GM21381 (cell line): Measurements from ENCODE around the gene HAGHL.
"Not testable (repeated sequence)": the region's sequence is repeated elsewhere in the genome, so short reads cannot be mapped to it uniquely, and the experiment has no call there.

Experiments
- ATAC-seq: cut with Tn5 transposase; IDR thresholded peaks from one replicate; pipeline ENCODE4 v1.9.1; 2021; ENCODE audit warnings: mild to moderate bottlenecking, moderate library complexity; ENCODE audit not compliant: unreplicated experiment

The HAGHL gene

DNA sequence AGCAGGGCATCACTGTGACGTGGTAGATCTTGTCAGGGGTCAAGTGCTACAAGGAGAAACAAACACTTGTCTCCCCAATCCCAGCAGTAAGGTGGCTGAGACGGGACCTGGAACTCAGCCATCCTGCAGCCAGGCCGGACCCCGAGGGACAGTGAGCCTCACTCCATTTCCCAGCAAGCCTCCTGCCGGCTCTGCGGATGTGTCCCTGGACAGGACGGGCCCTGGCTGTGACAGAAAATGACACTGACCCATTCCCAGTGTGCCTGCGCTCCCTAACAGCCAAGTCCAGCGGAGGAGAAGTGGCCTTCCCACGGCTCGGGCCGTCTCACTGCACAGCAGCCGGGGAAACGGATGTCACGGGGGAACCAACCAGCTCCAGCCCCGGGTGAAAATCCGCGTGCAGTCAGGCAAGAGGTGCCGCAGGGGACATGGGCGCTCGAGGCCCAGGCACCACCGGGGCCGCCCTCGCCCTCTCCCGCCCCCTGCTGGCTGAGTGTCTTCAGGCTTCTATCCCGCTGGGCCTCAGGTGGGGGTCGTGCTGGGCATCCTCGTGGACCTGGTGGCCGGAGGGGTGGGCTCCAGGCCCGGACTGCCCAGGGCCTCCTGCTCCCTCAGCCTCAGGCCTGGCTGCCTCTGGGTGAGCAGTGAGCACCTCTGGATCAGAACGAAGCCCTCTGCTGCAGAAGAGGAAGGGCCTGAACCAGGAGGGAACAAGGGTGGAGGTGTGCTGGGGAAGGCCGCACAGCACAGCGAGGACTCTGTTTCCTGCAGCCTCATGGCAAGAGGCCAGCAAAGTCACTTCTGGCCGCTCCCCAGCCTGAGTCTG is 6.7 kb downstream of the HAGHL start:
- no peak for ATAC-seq

DNA sequence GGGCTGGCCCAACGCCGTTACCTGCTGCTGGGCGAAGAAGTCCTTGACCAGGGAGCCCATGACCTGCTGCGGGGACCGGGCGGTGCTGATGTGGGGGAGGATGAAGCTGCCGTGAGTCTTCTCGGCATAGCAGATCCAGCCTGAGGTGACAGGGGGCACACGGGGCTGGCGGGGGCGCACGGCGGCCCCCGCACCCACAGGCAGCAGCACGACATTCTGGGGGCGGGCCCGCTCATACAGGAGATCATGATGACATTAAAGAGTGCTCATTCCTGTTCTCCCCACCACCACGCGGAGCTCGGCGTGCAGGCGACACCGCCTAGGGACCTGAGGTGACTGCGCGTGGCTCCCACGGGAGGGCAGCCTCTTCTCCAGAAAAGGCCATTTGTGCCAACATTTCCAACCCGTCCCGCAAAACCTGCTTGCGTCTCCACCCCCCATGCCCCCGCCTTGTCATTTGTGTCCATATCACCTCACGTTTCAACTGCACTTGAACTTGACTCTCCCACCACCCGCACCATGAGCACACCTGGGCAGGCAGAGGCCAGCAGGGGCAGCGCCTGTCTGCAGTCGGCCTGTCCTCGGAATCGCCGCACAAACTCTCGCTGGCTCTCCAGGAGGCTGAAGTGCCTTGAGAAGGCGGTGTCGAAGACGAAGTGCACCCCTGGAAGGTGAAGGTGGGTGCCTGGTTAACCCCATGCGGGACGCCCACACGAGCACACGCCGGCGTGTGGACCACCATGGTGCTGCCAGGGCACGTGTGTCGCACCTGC is 7.5 kb downstream of the HAGHL start:
- ATAC-seq: no peak

GRCh38 chr16:734981-735881 is 8.3 kb downstream of the HAGHL start:
- no peak for ATAC-seq

DNA sequence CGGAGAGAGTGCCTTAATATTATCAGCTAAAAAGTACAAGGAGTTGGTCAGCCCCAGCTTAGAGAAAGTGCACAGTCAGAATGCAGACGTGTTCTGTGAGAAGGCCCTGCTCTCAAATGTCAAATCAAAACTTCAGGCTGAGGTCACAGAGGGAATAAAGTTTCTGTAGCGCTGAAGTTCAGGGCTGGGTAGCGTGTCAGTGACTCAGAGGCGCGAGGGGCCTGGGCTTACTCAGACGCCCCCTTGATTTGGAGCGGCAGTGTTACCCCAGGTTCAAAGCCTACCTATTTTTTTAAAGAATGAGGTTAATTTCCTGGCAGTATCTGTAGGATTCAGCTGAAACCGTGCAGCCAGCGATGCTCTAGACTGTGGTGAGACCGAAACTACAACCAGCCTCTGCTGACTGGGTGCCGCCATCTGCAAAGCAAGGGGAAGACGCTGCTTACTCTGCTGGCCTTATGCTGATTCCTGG is 9.1 kb downstream of the HAGHL start:
- no peak for ATAC-seq

DNA sequence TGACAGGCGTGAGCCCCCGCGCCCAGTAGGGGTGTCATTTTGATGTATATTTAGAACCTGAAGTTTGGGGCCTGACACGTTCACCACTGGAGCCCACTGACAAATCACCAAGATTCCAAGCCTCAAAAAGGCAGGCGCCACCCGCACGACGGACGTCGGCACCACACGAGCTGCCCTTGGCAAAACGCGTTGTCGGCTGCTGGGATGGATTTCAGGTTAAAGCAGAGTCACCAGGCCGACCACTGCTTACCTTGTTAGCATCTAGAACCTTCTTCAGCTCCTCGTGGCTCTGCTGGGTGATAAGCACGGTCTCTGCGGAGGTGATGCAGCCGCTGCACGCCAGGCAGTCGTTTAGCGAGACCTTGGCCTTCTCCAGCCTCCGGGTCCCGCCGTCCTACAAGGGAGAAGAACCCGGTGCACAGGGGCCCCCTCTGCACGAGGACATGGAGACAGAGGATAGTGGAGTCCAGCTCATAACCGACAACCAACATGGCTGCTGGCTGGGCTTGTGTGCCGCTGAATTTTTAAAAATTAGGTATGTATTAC is 10.1 kb downstream of the HAGHL start:
- ATAC-seq: no peak

- ATAC-seq: no peak
Observed at GRCh38 chr16:739560-740458, 12.9 kb downstream of the HAGHL start.

GRCh38 chr16:740459-740763 is 13.5 kb downstream of the HAGHL start:
- peak; percentile 23 for ATAC-seq

- peak; percentile 76 for ATAC-seq
Observed at GRCh38 chr16:740764-741505, 14.0 kb downstream of the HAGHL start, which contains the start of gene CIAO3. Gene CIAO3 (minus strand): TSS chr16:740997. CDS start chr16:740985, 12 bp downstream.

DNA sequence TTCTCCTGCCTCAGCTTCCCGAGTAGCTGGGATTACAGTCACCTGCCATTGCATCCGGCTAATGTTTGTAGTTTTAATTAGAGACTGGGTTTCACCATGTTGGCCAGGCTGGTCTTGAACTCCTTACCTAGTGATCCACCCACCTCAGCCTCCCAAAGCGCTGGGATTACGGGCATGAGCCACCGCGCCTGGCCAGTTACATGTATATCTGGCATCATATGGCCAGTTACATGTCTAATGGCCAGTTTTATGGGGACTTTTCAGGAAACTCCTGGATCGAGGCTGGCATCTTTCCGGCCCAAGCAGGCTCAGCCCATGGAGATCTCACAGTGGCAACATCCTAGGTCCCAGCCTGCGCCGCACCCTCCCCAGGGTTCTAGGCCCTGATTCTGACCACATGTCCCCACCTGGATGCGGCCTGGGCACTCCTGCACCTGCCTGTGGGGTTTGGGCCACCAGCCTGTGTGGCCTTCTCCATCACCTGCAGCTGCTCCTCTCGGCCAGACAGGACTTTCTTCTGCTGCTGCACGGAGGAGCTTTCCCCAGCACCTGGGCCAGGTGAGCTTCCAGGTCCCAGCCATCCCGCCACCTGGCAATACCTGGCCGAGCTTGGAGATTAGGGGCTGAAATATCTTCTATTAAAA is 15.2 kb downstream of the HAGHL start:
- ATAC-seq: no peak

DNA sequence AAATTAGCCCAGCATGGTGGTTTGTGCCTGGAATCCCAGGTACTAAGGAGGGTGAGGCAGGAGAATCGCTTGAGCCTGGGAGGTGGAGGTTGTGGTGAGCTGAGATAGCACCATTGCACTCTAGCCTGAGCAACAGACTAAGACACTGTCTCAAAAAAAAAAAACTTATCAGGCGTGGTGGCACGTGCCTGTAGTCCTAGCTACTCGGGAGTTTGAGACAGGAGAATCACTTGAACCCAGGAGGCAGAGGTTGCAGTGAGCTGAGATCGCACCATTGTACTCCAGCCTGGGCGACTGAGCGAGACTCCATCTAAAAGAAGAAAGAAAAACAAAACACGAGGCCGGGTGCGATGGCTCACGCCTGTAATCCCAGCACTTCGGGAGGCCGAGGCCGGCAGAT is 16.0 kb downstream of the HAGHL start:
- not testable (repeated sequence) for ATAC-seq

- ATAC-seq: no peak
Observed at GRCh38 chr16:743794-744500, 17.0 kb downstream of the HAGHL start.

GRCh38 chr16:745739-746138 is 18.8 kb downstream of the HAGHL start:
- no peak for ATAC-seq

- ATAC-seq: no peak
Observed at GRCh38 chr16:746637-747036, 19.7 kb downstream of the HAGHL start.

DNA sequence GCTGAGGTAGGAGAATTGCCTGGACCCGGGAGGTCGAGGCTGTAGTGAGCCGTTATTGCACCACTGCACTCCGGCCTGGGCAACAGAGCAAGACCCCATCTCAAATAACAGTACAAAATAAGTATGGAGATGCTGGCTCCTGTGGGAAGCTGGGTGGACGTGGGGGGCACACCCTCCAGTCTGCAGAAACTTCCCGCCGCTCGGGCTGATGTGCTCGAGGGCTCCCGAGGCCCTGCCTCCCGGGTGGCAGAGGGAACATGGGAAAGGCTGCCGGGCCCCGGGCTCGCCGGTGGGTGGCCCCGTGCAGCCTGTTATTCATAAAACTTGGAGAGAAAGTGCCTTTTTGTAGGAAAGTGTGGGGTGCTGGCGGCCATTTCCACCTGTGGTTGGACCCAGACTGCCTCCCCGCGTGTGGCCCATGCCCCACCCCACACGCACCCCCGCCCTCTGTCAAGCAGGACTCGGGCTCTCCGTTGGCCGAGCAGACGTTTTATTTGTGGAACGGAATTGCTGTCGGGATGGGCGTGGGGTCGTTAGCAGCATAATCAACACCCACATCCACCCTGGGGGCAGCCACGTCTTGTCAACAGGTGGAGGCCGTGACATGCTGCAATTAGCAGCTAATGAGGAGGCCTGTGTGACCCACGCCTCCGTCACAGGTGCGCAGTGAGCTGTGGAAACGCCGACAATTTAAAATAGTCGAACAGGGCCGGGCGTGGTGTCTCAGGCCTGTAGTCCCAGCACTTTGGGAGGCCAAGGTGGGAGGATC is 21.3 kb downstream of the HAGHL start:
- ATAC-seq: no peak

DNA sequence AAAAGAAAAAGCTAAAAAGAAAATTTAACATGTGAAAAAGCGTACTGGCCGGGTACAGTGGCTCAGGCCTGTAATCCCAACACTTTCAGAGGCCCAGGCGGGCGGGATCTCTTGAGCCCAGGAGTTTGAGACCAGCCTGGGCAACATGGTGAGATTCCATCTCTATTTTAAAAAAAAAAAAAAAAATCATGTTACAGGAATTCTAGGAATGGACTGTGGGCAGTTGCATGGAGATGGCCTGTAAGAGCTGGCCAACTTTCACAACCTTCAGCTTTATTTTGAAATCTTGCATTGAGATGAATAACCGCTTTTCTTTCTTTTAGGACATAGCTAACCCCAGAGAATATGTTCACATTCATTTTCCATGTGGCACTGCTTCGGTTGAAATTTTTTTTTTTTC is 22.1 kb downstream of the HAGHL start:
- no peak for ATAC-seq

GRCh38 chr16:750485-750884 is 23.6 kb downstream of the HAGHL start:
- no peak for ATAC-seq
